Skeletal muscle satellite cell (primary cell): ENCODE measurements around the gene CCS.
"Not testable (repeated sequence)": the region's sequence is repeated elsewhere in the genome, so short reads cannot be mapped to it uniquely, and the experiment has no call there.

Source experiments
- H3K27me3 ChIP-seq: 2 replicates; pipeline ENCODE4 v1.7.0; 2013; ENCODE audit warnings: low read length; ENCODE audit not compliant: control insufficient read depth, insufficient read depth
- H3K36me3 ChIP-seq: 2 replicates; pipeline ENCODE4 v1.7.0; 2013; ENCODE audit warnings: mild to moderate bottlenecking, control low read depth, low read length; ENCODE audit not compliant: insufficient read depth
- H3K4me1 ChIP-seq: 2 replicates; pipeline ENCODE4 v1.7.0; 2013; ENCODE audit warnings: low read length; ENCODE audit not compliant: control insufficient read depth, insufficient read depth
- H3K4me2 ChIP-seq: 2 replicates; pipeline ENCODE4 v1.7.0; 2013; ENCODE audit warnings: mild to moderate bottlenecking, low read length
- H3K4me3 ChIP-seq: 2 replicates; pipeline ENCODE4 v1.7.0; 2013; ENCODE audit warnings: low read length
- H3K9ac ChIP-seq: 2 replicates; pipeline ENCODE4 v1.7.0; 2013; ENCODE audit warnings: mild to moderate bottlenecking, low read depth, low read length, moderate library complexity
- H3K9me3 ChIP-seq: replicated peaks from 2 replicates; pipeline ENCODE4 v1.7.0; 2013; ENCODE audit warnings: mild to moderate bottlenecking, control low read depth, low read length

Gene CCS

GRCh38 chr11:66581261-66581660, 11.7 kb upstream of the CCS start:
- H3K9me3 ChIP-seq: no peaks in the 10 kb centered on the region

GRCh38 chr11:66582565-66583147, 10.3 kb upstream of the CCS start:
- H3K9me3 ChIP-seq, H3K4me1 ChIP-seq, H3K36me3 ChIP-seq, H3K4me3 ChIP-seq, H3K27me3 ChIP-seq, H3K9ac ChIP-seq, H3K4me2 ChIP-seq: not testable (repeated sequence)

More at GRCh38 chr11:66581261-66581660, 11.7 kb upstream of the CCS start:
- H3K4me1 ChIP-seq: peaks cover 4% of the 10 kb centered on the region
- H3K36me3 ChIP-seq: no peaks in the 10 kb centered on the region
- H3K4me2 ChIP-seq: no peak overlapping the region
- H3K4me3 ChIP-seq: no peak overlapping the region
- peaks cover 2% of the 10 kb centered on the region for H3K27me3 ChIP-seq
- H3K9ac ChIP-seq: no peak overlapping the region

DNA sequence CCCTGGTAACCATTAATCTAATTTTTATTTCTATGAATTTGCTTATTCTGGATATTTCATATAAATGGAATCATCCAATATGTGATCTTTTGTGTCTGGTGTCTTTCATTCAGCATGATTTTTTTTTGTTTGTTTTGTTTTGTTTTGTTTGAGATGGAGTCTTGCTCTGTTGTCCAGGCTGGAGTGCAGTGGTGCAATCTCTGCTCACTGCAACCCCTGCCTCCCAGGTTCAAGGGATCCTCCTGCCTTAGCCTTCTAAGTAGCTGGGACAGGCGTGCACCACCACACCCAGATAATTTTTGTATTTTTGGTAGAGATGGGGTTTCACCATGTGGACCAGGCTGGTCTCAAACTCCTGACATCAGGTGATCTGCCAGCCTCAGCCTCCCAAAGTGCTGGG, 7.5 kb upstream of the CCS start:
- not testable (repeated sequence) for H3K4me1 ChIP-seq, H3K9ac ChIP-seq, H3K36me3 ChIP-seq, H3K4me2 ChIP-seq, H3K9me3 ChIP-seq, H3K27me3 ChIP-seq, H3K4me3 ChIP-seq

GRCh38 chr11:66586136-66586535, 6.8 kb upstream of the CCS start:
- no peaks in the 10 kb centered on the region for H3K4me1 ChIP-seq
- no peak overlapping the region for H3K4me3 ChIP-seq
- H3K9me3 ChIP-seq: no peaks in the 10 kb centered on the region
- peaks cover 13% of the 10 kb centered on the region for H3K27me3 ChIP-seq
- H3K36me3 ChIP-seq: no peaks in the 10 kb centered on the region
- no peak overlapping the region for H3K4me2 ChIP-seq
- H3K9ac ChIP-seq: no peak overlapping the region

DNA sequence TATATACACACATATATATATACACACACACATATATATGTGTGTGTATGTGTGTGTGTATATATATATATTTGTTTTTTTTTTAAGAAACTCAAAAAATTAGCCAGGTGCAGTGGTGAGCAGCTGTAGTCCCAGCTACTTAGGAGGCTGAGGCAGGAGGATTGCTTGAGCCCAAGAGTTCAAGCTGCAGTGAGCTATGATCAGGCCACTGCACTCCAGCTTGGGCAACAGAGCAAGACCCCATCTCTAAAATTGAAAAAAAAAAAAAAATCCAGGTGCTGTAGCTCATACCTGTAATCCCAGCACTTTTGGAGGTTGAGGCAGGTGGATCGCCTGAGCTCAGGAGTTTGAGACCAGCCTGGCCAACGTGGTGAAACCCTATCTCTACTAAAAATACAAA, 3.7 kb upstream of the CCS start:
- H3K4me1 ChIP-seq, H3K4me3 ChIP-seq, H3K4me2 ChIP-seq, H3K9me3 ChIP-seq, H3K9ac ChIP-seq, H3K36me3 ChIP-seq: not testable (repeated sequence)
- H3K27me3 ChIP-seq: peaks cover 13% of the 10 kb centered on the region

- H3K4me3 ChIP-seq: no peak overlapping the region
These were observed 2.8 kb upstream of the CCS start for GRCh38 chr11:66589996-66590675.

DNA sequence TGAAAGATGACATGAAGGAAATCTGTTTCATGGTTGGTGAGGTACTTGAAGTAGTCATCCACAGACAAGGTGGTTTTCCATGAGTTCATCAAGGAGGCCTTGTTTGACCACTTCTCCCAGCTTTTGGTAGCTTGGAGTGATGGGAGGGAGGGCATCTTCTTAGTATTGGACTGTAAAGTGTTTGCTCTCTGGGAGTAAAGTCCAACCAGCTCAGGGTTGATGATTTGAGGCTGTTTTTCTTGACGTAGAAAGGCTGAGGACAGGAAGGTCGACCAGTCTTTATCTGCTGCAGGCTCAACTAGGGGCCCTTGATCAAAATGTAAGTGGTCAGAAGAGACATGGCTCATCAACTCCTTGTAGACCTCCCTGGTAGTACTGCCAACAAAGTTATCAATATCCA, 1.8 kb upstream of the CCS start:
- Histone ChIP-seq H3K4me1 (peaks cover 12% of the 10 kb centered on the region), H3K9ac (no peak overlapping the region), H3K4me2 (no peak overlapping the region), H3K27me3 (peaks cover 12% of the 10 kb centered on the region), H3K4me3 (no peak overlapping the region), H3K36me3 (no peaks in the 10 kb centered on the region), H3K9me3 (no peaks in the 10 kb centered on the region)

More at GRCh38 chr11:66589996-66590675, 2.8 kb upstream of the CCS start:
- H3K4me1 ChIP-seq: peaks cover 11% of the 10 kb centered on the region
- H3K9ac ChIP-seq: no peak overlapping the region
- H3K9me3 ChIP-seq: no peaks in the 10 kb centered on the region
- H3K27me3 ChIP-seq: peaks cover 13% of the 10 kb centered on the region
- H3K4me2 ChIP-seq: no peak overlapping the region
- no peaks in the 10 kb centered on the region for H3K36me3 ChIP-seq

- peak overlapping the region; percentile 90 for H3K9ac ChIP-seq
- H3K9me3 ChIP-seq: no peaks in the 10 kb centered on the region
- peaks cover 9% of the 10 kb centered on the region for H3K27me3 ChIP-seq
- no peaks in the 10 kb centered on the region for H3K36me3 ChIP-seq
- peak overlapping the region; percentile 82 for H3K4me3 ChIP-seq
- H3K4me1 ChIP-seq: peaks cover 12% of the 10 kb centered on the region
- H3K4me2 ChIP-seq: peak overlapping the region; percentile 98
These were observed 284 bp downstream of the CCS start for GRCh38 chr11:66593303-66593635.

DNA sequence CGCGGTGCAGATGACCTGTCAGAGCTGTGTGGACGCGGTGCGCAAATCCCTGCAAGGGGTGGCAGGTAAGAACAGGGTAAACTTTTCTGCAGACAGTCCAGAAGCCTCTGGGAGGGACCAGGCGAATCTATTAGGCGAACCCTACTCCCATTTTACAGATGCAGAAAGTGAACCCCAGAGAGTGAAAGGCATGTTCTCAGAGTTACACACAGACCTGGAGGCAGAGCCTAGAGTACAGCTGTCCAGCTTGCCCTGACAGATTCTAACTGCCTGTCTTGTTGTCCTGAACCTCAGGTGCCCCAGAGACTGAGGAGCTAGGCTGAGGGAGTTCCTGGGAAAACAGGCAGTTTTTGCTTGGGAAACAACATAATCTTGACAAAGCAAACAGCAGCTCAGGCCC, 665 bp downstream of the CCS start:
- Histone ChIP-seq H3K36me3 (no peaks in the 10 kb centered on the region), H3K9ac (peak overlapping the region; percentile 90), H3K4me2 (peak overlapping the region; percentile 98), H3K4me1 (peaks cover 12% of the 10 kb centered on the region), H3K27me3 (peaks cover 9% of the 10 kb centered on the region), H3K4me3 (peak overlapping the region; percentile 82), H3K9me3 (no peaks in the 10 kb centered on the region)

DNA sequence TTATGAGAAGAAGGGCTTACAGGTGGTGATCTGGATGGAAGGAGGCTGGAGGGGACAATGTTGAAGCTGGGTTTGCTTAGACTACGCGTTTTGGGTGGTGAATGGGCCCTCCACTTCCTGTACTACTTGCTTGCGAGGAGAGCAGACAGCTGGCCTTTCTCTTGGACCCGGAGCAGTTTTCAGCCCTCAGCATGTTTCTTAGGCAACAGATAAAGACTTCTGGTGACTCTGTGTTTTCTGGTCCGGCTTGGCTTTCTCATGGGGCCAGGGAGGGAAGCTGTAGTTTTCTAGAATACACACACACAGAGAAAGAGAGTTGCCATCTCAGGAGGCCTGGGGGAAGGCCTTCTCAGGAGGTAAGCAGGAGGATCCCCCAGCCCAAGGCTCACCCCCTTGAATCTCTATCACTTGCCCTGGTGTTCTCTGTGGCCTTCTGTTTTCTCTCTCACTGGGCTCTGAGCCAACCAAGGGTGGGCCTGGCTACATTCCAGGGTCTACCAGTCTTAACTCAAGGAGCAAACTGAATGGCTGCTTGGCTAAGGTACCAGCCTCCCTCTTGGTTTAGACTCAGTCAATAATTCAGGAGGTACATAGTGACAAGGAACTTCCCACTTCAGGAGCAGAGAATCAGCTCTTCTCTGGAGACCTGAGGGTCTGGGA, 2.4 kb downstream of the CCS start:
- Histone ChIP-seq H3K27me3 (peaks cover 7% of the 10 kb centered on the region), H3K4me2 (peak overlapping the region; percentile 31), H3K9me3 (no peaks in the 10 kb centered on the region), H3K9ac (no peak overlapping the region), H3K4me1 (peaks cover 12% of the 10 kb centered on the region), H3K36me3 (peaks cover 14% of the 10 kb centered on the region), H3K4me3 (no peak overlapping the region)

GRCh38 chr11:66598993-66599392, 6.0 kb downstream of the CCS start:
- H3K4me2 ChIP-seq: no peak overlapping the region
- no peak overlapping the region for H3K4me3 ChIP-seq
- H3K36me3 ChIP-seq: peaks cover 23% of the 10 kb centered on the region
- no peak overlapping the region for H3K9ac ChIP-seq
- no peaks in the 10 kb centered on the region for H3K27me3 ChIP-seq
- H3K9me3 ChIP-seq: no peaks in the 10 kb centered on the region
- H3K4me1 ChIP-seq: peaks cover 24% of the 10 kb centered on the region

- Histone ChIP-seq H3K27me3 (no peaks in the 10 kb centered on the region), H3K4me2 (no peak overlapping the region), H3K9me3 (no peaks in the 10 kb centered on the region), H3K4me3 (no peak overlapping the region), H3K9ac (no peak overlapping the region), H3K36me3 (peaks cover 28% of the 10 kb centered on the region), H3K4me1 (peaks cover 19% of the 10 kb centered on the region)
These were observed 7.2 kb downstream of the CCS start for GRCh38 chr11:66600219-66600618.
